Parietal lobe (tissue), 2 donors: ENCODE data around the gene CYP4F8. TPM values are rescaled to one million over a fixed set of nuclear protein-coding genes. Genes with fewer than 3 reads are reported as not detected.

Source experiments
- small RNA-seq: library from RNA; depleted of rRNA; stranded (forward); fragments of <200 nt; gene quantifications from one replicate; pipeline ENCODE3, GENCODE V24; 2014; ENCODE audit warnings: low replicate concordance
- total RNA-seq: library from RNA; depleted of rRNA; stranded (reverse); fragments of >200 nt; gene quantifications from one replicate; pipeline ENCODE4 v1.2.3, GENCODE V29; 2014

CYP4F8 gene
- not detected for total RNA-seq

DNA sequence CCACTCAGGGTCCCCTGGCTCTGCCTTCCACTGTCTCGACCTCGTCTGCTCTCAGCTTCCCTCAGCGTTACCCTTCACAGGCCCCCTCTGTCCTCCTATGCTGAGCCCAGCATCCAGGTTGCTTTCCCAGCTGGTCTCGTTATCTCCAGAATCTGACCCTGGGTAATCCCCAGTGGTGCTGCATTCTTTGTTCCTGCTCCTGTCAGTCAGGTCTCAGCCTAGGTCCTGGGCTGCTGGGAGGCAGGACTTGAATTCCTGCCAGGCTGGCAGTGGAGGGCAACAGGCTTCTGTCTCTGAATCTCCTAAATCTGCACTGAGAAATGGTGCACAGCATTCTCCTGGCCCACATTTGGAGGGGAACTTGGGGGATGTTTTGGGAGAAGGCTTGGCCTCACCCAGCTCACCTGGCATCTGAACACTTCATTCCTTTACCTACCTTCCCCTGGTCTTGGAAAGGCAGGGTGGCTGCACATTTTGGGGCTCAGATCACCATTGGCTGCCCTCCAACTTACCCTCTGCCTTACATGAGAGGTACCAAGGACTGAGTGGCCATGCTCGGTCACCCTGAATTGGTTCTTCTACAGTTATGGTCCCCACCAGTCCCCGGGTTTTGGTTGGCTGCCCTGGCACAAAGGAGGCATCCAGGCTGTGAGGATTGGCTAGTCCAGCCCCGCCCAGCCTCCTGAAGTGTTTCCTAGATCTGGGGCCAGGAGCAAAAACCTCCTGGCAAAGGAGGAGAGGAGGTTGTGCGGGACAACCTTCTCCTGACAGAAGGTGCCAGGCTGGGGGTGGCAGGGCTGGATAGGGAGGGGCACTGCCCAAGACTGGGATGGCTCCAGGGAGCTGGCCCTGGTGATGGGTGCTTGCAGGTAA is at the start of gene CYP4F8:
CYP4F8 (plus strand) TSS at position 712 of the 873 bp plus-strand sequence. CDS start 399 bp downstream, outside the sequence.

DNA sequence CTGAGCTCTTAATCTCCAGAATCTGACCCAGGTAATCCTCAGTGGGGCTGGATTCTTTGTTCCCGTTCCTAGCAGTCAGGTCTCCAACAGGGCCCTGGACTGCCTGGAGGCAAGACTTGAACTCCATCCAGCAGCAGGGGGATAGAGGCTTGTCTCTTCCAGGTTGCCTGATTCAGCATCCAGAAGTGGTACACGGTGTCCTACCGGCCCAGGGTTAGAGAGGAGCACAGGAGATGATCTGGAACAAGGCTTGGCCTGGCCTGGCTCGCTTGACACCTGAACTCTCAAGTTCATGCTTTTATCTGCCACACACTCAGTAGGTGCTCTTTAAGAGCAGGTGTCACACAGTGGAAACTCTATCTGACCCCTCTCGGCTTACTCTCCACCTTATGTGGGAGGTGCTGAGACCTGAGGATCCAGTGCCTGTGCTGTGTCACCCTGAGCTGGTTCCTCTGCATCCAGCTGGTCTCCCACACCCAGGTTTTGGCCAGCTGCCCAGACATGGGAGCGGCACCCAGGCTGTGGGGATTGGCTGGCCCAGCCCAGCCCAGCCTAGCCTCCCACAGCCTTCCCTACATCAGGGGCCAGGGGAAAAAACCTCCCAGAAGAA is 25.4 kb downstream of the CYP4F8 start, which contains the start of gene CYP4F3:
CYP4F3 (plus strand) TSS at position 604 of the 610 bp plus-strand sequence. CDS start 519 bp downstream, outside the sequence.

DNA sequence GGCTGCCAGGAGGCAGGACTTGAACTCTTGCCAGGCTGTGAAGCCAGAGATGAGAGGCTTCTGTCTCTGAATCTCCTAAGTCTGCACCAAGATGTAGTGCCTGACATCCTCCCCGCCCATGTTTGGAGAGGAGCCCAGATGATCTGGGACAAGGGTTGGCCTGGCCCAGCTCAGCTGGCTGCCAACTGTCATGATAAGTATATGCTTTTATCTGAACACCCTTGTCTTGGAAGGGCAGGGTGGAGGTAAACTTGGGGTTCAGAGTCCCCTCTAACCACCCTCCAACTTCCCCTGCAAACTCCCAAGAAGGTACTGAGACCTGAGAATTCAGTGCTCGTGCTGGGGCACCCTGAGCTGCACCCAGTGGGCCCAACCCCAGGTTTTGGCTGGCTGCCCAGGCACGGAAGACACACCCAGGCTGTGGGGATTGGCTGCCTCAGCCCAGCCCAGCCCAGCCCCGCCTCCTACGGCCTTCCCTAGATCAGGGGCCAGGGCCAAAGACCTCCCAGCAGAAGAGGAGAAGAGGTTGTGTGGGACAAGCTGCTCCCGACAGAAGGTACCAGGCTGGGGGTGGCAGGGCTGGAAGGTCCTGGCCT is 57.7 kb downstream of the CYP4F8 start, which contains the start of gene CYP4F12:
CYP4F12 (plus strand) TSS at position 508 of the 596 bp plus-strand sequence. CDS start 443 bp downstream, outside the sequence.

Small RNAs within 50 kb of the gene (small RNA-seq; reads per million reads assigned to genes)
- gene AD000091.1, result not detected

Other genes starting within 250 kb of the CYP4F8 start
- gene AKAP8, start 235.4 kb upstream of the CYP4F8 start, total RNA-seq, result 16.6 TPM
- 163 TPM for gene AKAP8L, start 196.2 kb upstream of the CYP4F8 start, total RNA-seq
- gene WIZ, start 165.3 kb upstream of the CYP4F8 start, total RNA-seq, result 24.7 TPM
- 0.31 TPM for gene RASAL3, start 150.7 kb upstream of the CYP4F8 start, total RNA-seq
- not detected for gene PGLYRP2, start 135.7 kb upstream of the CYP4F8 start, total RNA-seq
- gene CYP4F22, start 106.7 kb upstream of the CYP4F8 start, total RNA-seq, result not detected
- gene CYP4F3, start 25.7 kb downstream of the CYP4F8 start, total RNA-seq, result under 0.01 TPM
- gene CYP4F12, start 57.9 kb downstream of the CYP4F8 start, total RNA-seq, result not detected
- gene OR10H2, start 112.8 kb downstream of the CYP4F8 start, total RNA-seq, result not detected
- gene OR10H3, start 122.8 kb downstream of the CYP4F8 start, total RNA-seq, result not detected
- not detected for gene OR10H5, start 172.4 kb downstream of the CYP4F8 start, total RNA-seq
- not detected for gene OR10H1, start 200.4 kb downstream of the CYP4F8 start, total RNA-seq